ENCODE results near the gene ABCC1.
"Not testable (repeated sequence)": the region's sequence is repeated elsewhere in the genome, so short reads cannot be mapped to it uniquely, and the experiment has no call there.

Gene ABCC1

GRCh38 chr16:15949210-15950160 is at the start of gene ABCC1:
Gene ABCC1, plus strand, starts transcription at chr16:15949616. Its CDS starts 136 bp downstream, at chr16:15949752.
- peak; percentile 15 to 40 for DNase-seq

GRCh38 chr16:15900357-15900756 is 49.1 kb upstream of the ABCC1 start:
- no peak for DNase-seq

GRCh38 chr16:15900901-15901500 is 48.4 kb upstream of the ABCC1 start:
- DNase-seq: no peak

- DNase-seq: no peak
Observed at GRCh38 chr16:15903960-15904359, 45.5 kb upstream of the ABCC1 start.

GRCh38 chr16:15906439-15906838 is 43.0 kb upstream of the ABCC1 start:
- DNase-seq: no peak

GRCh38 chr16:15907863-15908478 is 41.4 kb upstream of the ABCC1 start:
- DNase-seq: peak; percentile 78 to 80

- no peak for DNase-seq
Observed at GRCh38 chr16:15911198-15911597, 38.2 kb upstream of the ABCC1 start.

- DNase-seq: no peak
Observed at GRCh38 chr16:15913046-15913698, 36.2 kb upstream of the ABCC1 start.

GRCh38 chr16:15915555-15916081 is 33.8 kb upstream of the ABCC1 start:
- no peak for DNase-seq

GRCh38 chr16:15916323-15916722 is 33.1 kb upstream of the ABCC1 start:
- no peak for DNase-seq

GRCh38 chr16:15918314-15918713 is 31.1 kb upstream of the ABCC1 start:
- not testable (repeated sequence) for DNase-seq

- no peak for DNase-seq
Observed at GRCh38 chr16:15919331-15919730, 30.1 kb upstream of the ABCC1 start.

GRCh38 chr16:15924996-15925395 is 24.4 kb upstream of the ABCC1 start:
- DNase-seq: no peak

- no peak for DNase-seq
Observed at GRCh38 chr16:15925631-15926030, 23.8 kb upstream of the ABCC1 start.

- DNase-seq: no peak
Observed at GRCh38 chr16:15928261-15929104, 20.9 kb upstream of the ABCC1 start.

GRCh38 chr16:15932939-15933338 is 16.5 kb upstream of the ABCC1 start:
- DNase-seq: no peak

GRCh38 chr16:15933781-15934180 is 15.6 kb upstream of the ABCC1 start:
- no peak for DNase-seq

- DNase-seq: no peak
Observed at GRCh38 chr16:15934991-15935390, 14.4 kb upstream of the ABCC1 start.

- not testable (repeated sequence) for DNase-seq
Observed at GRCh38 chr16:15936809-15937208, 12.6 kb upstream of the ABCC1 start.

- no peak for DNase-seq
Observed at GRCh38 chr16:15942931-15943690, 6.3 kb upstream of the ABCC1 start.

All from NCI-H524 (cell line).